Esophagus muscularis mucosa (tissue), 4 donors: Measurements from ENCODE around the gene MARCHF2. TPM values are rescaled to one million over a fixed set of nuclear protein-coding genes. Genes with fewer than 3 reads are reported as not detected.

Experiments used
- DNase-seq: peaks from one replicate; pipeline ENCODE4 v3.0.0-alpha.2; 2017; ENCODE audit errors: extremely low spot score
- H3K27ac ChIP-seq, 4 donors: fragments of 200-600 bp; sonication (generic); replicated peaks in 1 of 4; 1 replicate in 3 of 4; 2 replicates in 1 of 4; pipeline ENCODE4 v1.5.1; 2016 to 2019; ENCODE audit warnings: mild to moderate bottlenecking in 1 of 4
- H3K27me3 ChIP-seq, 4 donors: fragments of 200-600 bp; sonication (generic); one replicate each; pipeline versions ENCODE4 v1.5.1 to v1.6.0; 2016 to 2019
- H3K36me3 ChIP-seq, 4 donors: fragments of 200-600 bp; sonication (generic); one replicate each; pipeline ENCODE4 v1.5.1; 2016 to 2019
- H3K4me1 ChIP-seq, 4 donors: fragments of 200-600 bp; sonication (generic); one replicate each; pipeline ENCODE4 v1.5.1; 2016 to 2019
- H3K4me3 ChIP-seq, 4 donors: fragments of 200-600 bp; sonication (generic); 1 replicate in 2 of 4; 2 replicates in 2 of 4; pipeline ENCODE4 v1.5.1; 2016 to 2019; ENCODE audit warnings: mild to moderate bottlenecking in 4 of 4, moderate library complexity in 1 of 4
- H3K9me3 ChIP-seq, 4 donors: fragments of 200-600 bp; sonication (generic); 1 replicate in 3 of 4; 2 replicates in 1 of 4; pipeline ENCODE4 v1.5.1; 2016 to 2019
- CTCF ChIP-seq, 3 experiments: fragments of 200-600 bp in 2 of 3; fragments of 450-650 bp in 1 of 3; sonication (generic) in 2 of 3; IDR thresholded peaks; one replicate each; pipeline ENCODE4 v1.5.1; 2017 to 2019; ENCODE audit warnings: antibody characterized with exemption in 3 of 3, mild to moderate bottlenecking in 2 of 3, moderate library complexity in 1 of 3
- EP300 ChIP-seq: sonication (generic); formaldehyde crosslinking; IDR thresholded peaks from one replicate; pipeline ENCODE4 v1.6.1; 2017; ENCODE audit warnings: antibody characterized with exemption
- POLR2A ChIP-seq: fragments of 450-650 bp; IDR thresholded peaks from one replicate; pipeline ENCODE4 v1.6.1; 2017; ENCODE audit warnings: antibody characterized with exemption, moderate library complexity, mild to moderate bottlenecking, low read depth
- POLR2AphosphoS5 ChIP-seq, 2 donors: sonication (generic); formaldehyde crosslinking; IDR thresholded peaks; one replicate each; pipeline ENCODE4 v1.6.1; 2017; ENCODE audit warnings: antibody characterized with exemption in 2 of 2
- WGBS: methylation state at CpG from one replicate; pipeline ENCODE4 v1.1.5; 2018; 5-methylcytosine and 5-hydroxymethylcytosine counted together
- intact Hi-C: fragments of 100-400 bp; cut with DNase I; formaldehyde crosslinking; loops from one replicate; pipeline ENCODE4 v1.15.1; 2023
- total RNA-seq, 4 donors: library from RNA; depleted of rRNA; stranded (reverse); fragments of >200 nt; gene quantifications; one replicate each; pipeline versions ENCODE4 v1.1.0 to v1.2.1, GENCODE V29; 2016

Gene MARCHF2
- 100 to 1,000 TPM; 227 to 286 (median 247) TPM for total RNA-seq

- peaks cover 38 to 55% (median 50%) of the 10 kb centered on the region in 4 donors for H3K4me1 ChIP-seq
- intact Hi-C loops = loop anchor here (2.0 to 5.0 kb wide), 2 partner anchors 34 to 94 kb away; no protein-coding TSS in a partner anchor
- H3K27me3 ChIP-seq = no peaks in the 10 kb centered on the region
- peak; percentile 71 to 82 (median 79) for TF ChIP-seq CTCF (IDR thresholded peaks at IDR 0.05)
- peak; percentile 75 to 83 for TF ChIP-seq POLR2AphosphoS5 (IDR thresholded peaks at IDR 0.05)
- no peak for TF ChIP-seq EP300
- TF ChIP-seq POLR2A = no peak
- WGBS = 1% methylated on average over 19 of the region's 89 CpGs
- H3K9me3 ChIP-seq = no peaks in the 10 kb centered on the region
- H3K27ac ChIP-seq = peak within 1 kb of the TSS; percentile 82 to 94 (median 90)
- peak within 1 kb of the TSS; percentile 89 to 94 (median 92) for H3K4me3 ChIP-seq
- peak; percentile 99 for DNase-seq
- no peaks in the 10 kb centered on the region for H3K36me3 ChIP-seq
These were observed at the start of gene MARCHF2 for GRCh38 chr19:8412783-8413628. Gene MARCHF2 (plus strand): TSS chr19:8413305. CDS start chr19:8421841, 8,536 bp downstream.

GRCh38 chr19:8363803-8364771, 49.0 kb upstream of the MARCHF2 start, which contains the start of gene ANGPTL4:
Gene ANGPTL4 (plus strand): TSS chr19:8364155. CDS start chr19:8364322, 167 bp downstream.
- TF ChIP-seq EP300 (no peak), CTCF (IDR thresholded peaks at IDR 0.05) (peak in 1 of 3 experiments; percentile 17), POLR2A (peak; percentile 83), POLR2AphosphoS5 (IDR thresholded peaks at IDR 0.05) (peak; percentile 61 to 93)
- peaks cover 61 to 83% (median 77%) of the 10 kb centered on the region in 4 donors for H3K4me1 ChIP-seq
- DNase-seq = peak; percentile 92
- peaks cover 0 to 28% (median 0%) of the 10 kb centered on the region in 4 donors for H3K36me3 ChIP-seq
- no peaks in the 10 kb centered on the region for H3K9me3 ChIP-seq
- 2% methylated on average over 7 of the region's 81 CpGs for WGBS
- H3K27ac ChIP-seq = peak within 1 kb of the TSS; percentile 78 to 90 (median 84)
- peaks cover 0 to 14% (median 0%) of the 10 kb centered on the region in 4 donors for H3K27me3 ChIP-seq
- H3K4me3 ChIP-seq = peak within 1 kb of the TSS; percentile 54 to 71 (median 60)
- intact Hi-C loops = no loop called here

- Histone ChIP-seq H3K9me3 (no peaks in the 10 kb centered on the region), H3K27me3 (peaks cover 0 to 14% (median 0%) of the 10 kb centered on the region in 4 donors), H3K27ac (peak overlapping the region in 1 of 4 donors; percentile 90), H3K4me3 (peak overlapping the region in 1 of 4 donors; percentile 71), H3K4me1 (peaks cover 59 to 86% (median 80%) of the 10 kb centered on the region in 4 donors), H3K36me3 (peaks cover 0 to 49% (median 6%) of the 10 kb centered on the region in 4 donors)
- WGBS = 91% methylated on average over 8 of the region's 11 CpGs
- intact Hi-C loops = no loop called here
- TF ChIP-seq EP300 (no peak), POLR2A (no peak), POLR2AphosphoS5 (IDR thresholded peaks at IDR 0.05) (no peak), CTCF (IDR thresholded peaks at IDR 0.05) (no peak)
- DNase-seq = no peak
These were observed 47.0 kb upstream of the MARCHF2 start for GRCh38 chr19:8366121-8366581.

DNA sequence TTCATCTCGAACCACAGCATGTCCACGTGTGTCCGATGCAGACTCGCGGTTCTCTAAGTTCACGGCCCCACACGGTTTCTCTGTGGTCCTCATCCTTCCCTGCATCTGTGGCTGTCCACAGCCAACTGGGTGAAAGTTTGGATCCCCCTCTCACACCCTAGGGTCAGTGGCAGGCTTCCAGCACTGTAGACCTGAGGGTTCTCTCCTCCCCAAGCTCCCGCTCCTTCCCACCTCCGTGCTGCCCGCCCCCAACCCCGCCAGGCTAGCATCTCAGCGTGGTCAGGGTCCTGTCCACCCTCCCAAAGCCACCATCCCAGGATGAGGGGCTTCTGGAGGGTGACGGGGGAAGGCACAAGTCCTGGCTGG, 46.2 kb upstream of the MARCHF2 start:
- Histone ChIP-seq H3K9me3 (no peaks in the 10 kb centered on the region), H3K27me3 (peaks cover 0 to 14% (median 0%) of the 10 kb centered on the region in 4 donors), H3K27ac (peak overlapping the region in 3 of 4 donors; percentile 60 to 90 (median 62)), H3K4me1 (peaks cover 51 to 78% (median 72%) of the 10 kb centered on the region in 4 donors), H3K4me3 (peak overlapping the region; percentile 19 to 71 (median 28)), H3K36me3 (peaks cover 0 to 57% (median 8%) of the 10 kb centered on the region in 4 donors)
- intact Hi-C loops = no loop called here
- 72% methylated on average over 8 of the region's 13 CpGs for WGBS
- TF ChIP-seq CTCF (IDR thresholded peaks at IDR 0.05) (no peak), EP300 (no peak), POLR2A (no peak), POLR2AphosphoS5 (IDR thresholded peaks at IDR 0.05) (no peak)
- DNase-seq = no peak
